Measurements from ENCODE around the gene SERTAD2. TPM values are rescaled to one million over a fixed set of nuclear protein-coding genes. Genes with fewer than 3 reads are reported as not detected.

Gene SERTAD2
- total and polyA plus RNA-seq, 7 donors, result 3.3 to 13.2 (median 10.3) TPM

GRCh38 chr2:64615844-64616536 lies 37.7 kb downstream of the SERTAD2 start:
- no peak overlapping the region for H3K27ac ChIP-seq
- ATAC-seq (no peak), DNase-seq (no peak)
- no peaks in the 10 kb centered on the region for H3K27me3 ChIP-seq (ENCODE audit: insufficient read depth in 3 of 3, low read length in 2 of 3)
- no peak overlapping the region for H3K4me3 ChIP-seq
- intact Hi-C loops (cut with DNase I), result no loop called here
- no peaks in the 10 kb centered on the region for H3K4me1 ChIP-seq
- no peak for TF ChIP-seq CTCF (IDR thresholded peaks at IDR 0.05)
- H3K36me3 ChIP-seq (ENCODE audit: insufficient read depth in 1 of 2, low read depth in 1 of 2), result no peaks in the 10 kb centered on the region
- 93 to 95% (median 94%) methylated on average over 7 of the region's 7 CpGs for WGBS, 3 donors
- H3K9me3 ChIP-seq, result no peaks in the 10 kb centered on the region

- H3K4me3 ChIP-seq, result no peak overlapping the region
- DNase-seq, result no peak
- H3K27me3 ChIP-seq (ENCODE audit: insufficient read depth in 3 of 3, low read length in 2 of 3), result no peaks in the 10 kb centered on the region
- 94 to 99% (median 98%) methylated on average over 6 of the region's 6 CpGs for whole genome bisulfite sequencing, 3 donors
- H3K9me3 ChIP-seq, result no peaks in the 10 kb centered on the region
- H3K36me3 ChIP-seq (ENCODE audit: insufficient read depth in 1 of 2, low read depth in 1 of 2), result no peaks in the 10 kb centered on the region
- H3K27ac ChIP-seq, result no peak overlapping the region
- no peaks in the 10 kb centered on the region for H3K4me1 ChIP-seq
- ATAC-seq, result no peak
- intact Hi-C loops (cut with DNase I), result no loop called here
- TF ChIP-seq CTCF (IDR thresholded peaks at IDR 0.05), result no peak
These were observed 38.4 kb downstream of the SERTAD2 start for GRCh38 chr2:64615192-64615763.

- intact Hi-C loops (cut with DNase I), result no loop called here
- TF ChIP-seq CTCF (IDR thresholded peaks at IDR 0.05), result no peak
- Histone ChIP-seq H3K27me3 (ENCODE audit: insufficient read depth in 3 of 3, low read length in 2 of 3) (no peaks in the 10 kb centered on the region), H3K27ac (no peak overlapping the region), H3K4me3 (no peak overlapping the region), H3K9me3 (no peaks in the 10 kb centered on the region), H3K4me1 (peaks cover 3% of the 10 kb centered on the region), H3K36me3 (ENCODE audit: insufficient read depth in 1 of 2, low read depth in 1 of 2) (no peaks in the 10 kb centered on the region)
- whole genome bisulfite sequencing, 3 donors, result 69 to 81% (median 79%) methylated on average over 7 of the region's 7 CpGs
- DNase-seq (no peak), ATAC-seq (no peak)
These were observed 40.4 kb downstream of the SERTAD2 start for GRCh38 chr2:64613276-64613675.

GRCh38 chr2:64612575-64613195 lies 41.0 kb downstream of the SERTAD2 start:
- H3K9me3 ChIP-seq, result no peaks in the 10 kb centered on the region
- no peak for ATAC-seq
- H3K36me3 ChIP-seq (ENCODE audit: insufficient read depth in 1 of 2, low read depth in 1 of 2), result no peaks in the 10 kb centered on the region
- no peak for TF ChIP-seq CTCF (IDR thresholded peaks at IDR 0.05)
- no peak overlapping the region for H3K4me3 ChIP-seq
- H3K27ac ChIP-seq, result no peak overlapping the region
- no peaks in the 10 kb centered on the region for H3K27me3 ChIP-seq (ENCODE audit: insufficient read depth in 3 of 3, low read length in 2 of 3)
- DNase-seq, result no peak
- H3K4me1 ChIP-seq, result peaks cover 3% of the 10 kb centered on the region
- intact Hi-C loops (cut with DNase I), result no loop called here
- WGBS, 3 donors, result 84 to 93% (median 89%) methylated on average over 5 of the region's 5 CpGs
